ENCODE measurements around the gene ALG12. TPM values are rescaled to one million over a fixed set of nuclear protein-coding genes. Genes with fewer than 3 reads are reported as not detected.

Gene ALG12
- total and polyA plus RNA-seq, 2 of the 13 experiments (the other 11 are each of a cell fraction or from before 2014, with no cell fraction given) = 7.8 to 15.8 TPM

DNA sequence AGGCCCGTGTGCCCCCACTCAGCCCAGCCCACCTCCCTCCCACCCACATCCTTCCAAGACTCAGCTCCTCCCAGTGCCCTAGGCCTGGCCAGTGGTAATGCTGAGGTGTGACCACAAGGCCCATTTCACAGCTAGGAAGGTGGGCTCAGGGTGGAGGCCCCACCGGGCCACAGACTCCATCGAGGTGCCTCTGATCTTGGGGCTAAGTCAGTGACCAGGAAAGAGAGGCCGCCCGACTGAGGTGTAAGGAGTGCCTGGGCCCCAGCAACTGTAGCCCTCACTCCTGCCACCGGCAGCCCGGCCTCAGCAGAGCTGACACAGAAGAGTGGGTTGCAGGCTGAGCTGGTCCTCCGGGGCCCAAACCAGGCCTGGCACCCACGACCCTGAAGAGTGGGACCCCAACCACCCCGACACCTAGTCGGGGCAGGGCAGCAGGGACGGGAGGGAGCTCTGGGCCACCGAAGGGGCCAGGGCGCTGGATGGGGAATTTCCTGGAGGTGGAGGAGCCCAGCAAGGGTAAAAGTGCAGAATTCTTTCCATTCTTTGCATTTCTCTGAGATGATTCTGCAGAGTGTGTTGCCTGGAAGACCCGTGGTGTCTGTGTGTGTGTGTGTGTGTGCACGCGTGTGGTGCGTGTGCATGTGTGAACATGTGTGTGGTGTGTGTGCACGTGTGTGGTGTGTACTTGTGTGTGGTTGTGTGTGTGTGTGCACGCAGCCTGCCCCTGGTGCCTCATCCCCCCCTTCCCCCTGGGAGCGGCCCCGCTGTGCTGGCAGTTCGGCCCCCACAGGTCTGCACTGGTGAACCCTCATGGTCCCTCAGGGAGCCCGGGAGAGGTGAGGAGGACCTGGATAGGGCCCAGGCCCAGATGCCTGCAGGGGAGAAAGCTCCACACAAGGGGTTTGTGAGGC lies 34.0 kb upstream of the ALG12 start (continued):
- TF ChIP-seq HDAC2 (CRISPR knock-in tag; IDR thresholded peaks at IDR 0.05) (peak; percentile 29; the same call in 1 of the 2 replicates), SALL2 (CRISPR knock-in tag; IDR thresholded peaks at IDR 0.05) (no peak), ZNF777 (CRISPR knock-in tag; IDR thresholded peaks at IDR 0.05) (no peak), ZNF550 (CRISPR knock-in tag; IDR thresholded peaks at IDR 0.05; ENCODE audit: borderline replicate concordance) (peak; percentile 30; the same call in 1 of the 2 replicates), ZNF746 (CRISPR knock-in tag; IDR thresholded peaks at IDR 0.05) (no peak; the same call in 1 of the 2 replicates), ZNF24 (IDR thresholded peaks at IDR 0.05) (no peak), SNAI1 (CRISPR knock-in tag; IDR thresholded peaks at IDR 0.05; ENCODE audit: borderline replicate concordance) (no peak; the same call in 1 of the 2 replicates), ELF3 (CRISPR knock-in tag; IDR thresholded peaks at IDR 0.05) (peak; percentile 74), SMARCE1 (IDR thresholded peaks at IDR 0.05; ENCODE audit: borderline replicate concordance) (no peak), ZSCAN12 (CRISPR knock-in tag; IDR thresholded peaks at IDR 0.05) (no peak; the same call in 1 of the 2 replicates), ATF7-NPFF (CRISPR knock-in tag; IDR thresholded peaks at IDR 0.05; ENCODE audit: low read depth) (no peak; the same call in 1 of the 2 replicates), ADNP (CRISPR knock-in tag; IDR thresholded peaks at IDR 0.05) (no peak), U2AF2 (IDR thresholded peaks at IDR 0.05; ENCODE audit: low read depth, low read length) (no peak), KDM3A (CRISPR knock-in tag; IDR thresholded peaks at IDR 0.05; ENCODE audit: low read depth) (no peak), ZNF83 (CRISPR knock-in tag; IDR thresholded peaks at IDR 0.05; ENCODE audit: borderline replicate concordance) (no peak), ATF1 (CRISPR knock-in tag; IDR thresholded peaks at IDR 0.05) (no peak), DMAP1 (CRISPR knock-in tag; IDR thresholded peaks at IDR 0.05) (peak; percentile 57)
- TF ChIP-seq, protein P1, sequence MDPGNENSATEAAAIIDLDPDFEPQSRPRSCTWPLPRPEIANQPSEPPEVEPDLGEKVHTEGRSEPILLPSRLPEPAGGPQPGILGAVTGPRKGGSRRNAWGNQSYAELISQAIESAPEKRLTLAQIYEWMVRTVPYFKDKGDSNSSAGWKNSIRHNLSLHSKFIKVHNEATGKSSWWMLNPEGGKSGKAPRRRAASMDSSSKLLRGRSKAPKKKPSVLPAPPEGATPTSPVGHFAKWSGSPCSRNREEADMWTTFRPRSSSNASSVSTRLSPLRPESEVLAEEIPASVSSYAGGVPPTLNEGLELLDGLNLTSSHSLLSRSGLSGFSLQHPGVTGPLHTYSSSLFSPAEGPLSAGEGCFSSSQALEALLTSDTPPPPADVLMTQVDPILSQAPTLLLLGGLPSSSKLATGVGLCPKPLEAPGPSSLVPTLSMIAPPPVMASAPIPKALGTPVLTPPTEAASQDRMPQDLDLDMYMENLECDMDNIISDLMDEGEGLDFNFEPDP (CRISPR knock-in tag; conservative IDR thresholded peaks at IDR 0.05) = no peak
- TF ChIP-seq, protein P2, sequence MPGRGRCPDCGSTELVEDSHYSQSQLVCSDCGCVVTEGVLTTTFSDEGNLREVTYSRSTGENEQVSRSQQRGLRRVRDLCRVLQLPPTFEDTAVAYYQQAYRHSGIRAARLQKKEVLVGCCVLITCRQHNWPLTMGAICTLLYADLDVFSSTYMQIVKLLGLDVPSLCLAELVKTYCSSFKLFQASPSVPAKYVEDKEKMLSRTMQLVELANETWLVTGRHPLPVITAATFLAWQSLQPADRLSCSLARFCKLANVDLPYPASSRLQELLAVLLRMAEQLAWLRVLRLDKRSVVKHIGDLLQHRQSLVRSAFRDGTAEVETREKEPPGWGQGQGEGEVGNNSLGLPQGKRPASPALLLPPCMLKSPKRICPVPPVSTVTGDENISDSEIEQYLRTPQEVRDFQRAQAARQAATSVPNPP (CRISPR knock-in tag; IDR thresholded peaks at IDR 0.05) = no peak
- TF ChIP-seq, protein P3, sequence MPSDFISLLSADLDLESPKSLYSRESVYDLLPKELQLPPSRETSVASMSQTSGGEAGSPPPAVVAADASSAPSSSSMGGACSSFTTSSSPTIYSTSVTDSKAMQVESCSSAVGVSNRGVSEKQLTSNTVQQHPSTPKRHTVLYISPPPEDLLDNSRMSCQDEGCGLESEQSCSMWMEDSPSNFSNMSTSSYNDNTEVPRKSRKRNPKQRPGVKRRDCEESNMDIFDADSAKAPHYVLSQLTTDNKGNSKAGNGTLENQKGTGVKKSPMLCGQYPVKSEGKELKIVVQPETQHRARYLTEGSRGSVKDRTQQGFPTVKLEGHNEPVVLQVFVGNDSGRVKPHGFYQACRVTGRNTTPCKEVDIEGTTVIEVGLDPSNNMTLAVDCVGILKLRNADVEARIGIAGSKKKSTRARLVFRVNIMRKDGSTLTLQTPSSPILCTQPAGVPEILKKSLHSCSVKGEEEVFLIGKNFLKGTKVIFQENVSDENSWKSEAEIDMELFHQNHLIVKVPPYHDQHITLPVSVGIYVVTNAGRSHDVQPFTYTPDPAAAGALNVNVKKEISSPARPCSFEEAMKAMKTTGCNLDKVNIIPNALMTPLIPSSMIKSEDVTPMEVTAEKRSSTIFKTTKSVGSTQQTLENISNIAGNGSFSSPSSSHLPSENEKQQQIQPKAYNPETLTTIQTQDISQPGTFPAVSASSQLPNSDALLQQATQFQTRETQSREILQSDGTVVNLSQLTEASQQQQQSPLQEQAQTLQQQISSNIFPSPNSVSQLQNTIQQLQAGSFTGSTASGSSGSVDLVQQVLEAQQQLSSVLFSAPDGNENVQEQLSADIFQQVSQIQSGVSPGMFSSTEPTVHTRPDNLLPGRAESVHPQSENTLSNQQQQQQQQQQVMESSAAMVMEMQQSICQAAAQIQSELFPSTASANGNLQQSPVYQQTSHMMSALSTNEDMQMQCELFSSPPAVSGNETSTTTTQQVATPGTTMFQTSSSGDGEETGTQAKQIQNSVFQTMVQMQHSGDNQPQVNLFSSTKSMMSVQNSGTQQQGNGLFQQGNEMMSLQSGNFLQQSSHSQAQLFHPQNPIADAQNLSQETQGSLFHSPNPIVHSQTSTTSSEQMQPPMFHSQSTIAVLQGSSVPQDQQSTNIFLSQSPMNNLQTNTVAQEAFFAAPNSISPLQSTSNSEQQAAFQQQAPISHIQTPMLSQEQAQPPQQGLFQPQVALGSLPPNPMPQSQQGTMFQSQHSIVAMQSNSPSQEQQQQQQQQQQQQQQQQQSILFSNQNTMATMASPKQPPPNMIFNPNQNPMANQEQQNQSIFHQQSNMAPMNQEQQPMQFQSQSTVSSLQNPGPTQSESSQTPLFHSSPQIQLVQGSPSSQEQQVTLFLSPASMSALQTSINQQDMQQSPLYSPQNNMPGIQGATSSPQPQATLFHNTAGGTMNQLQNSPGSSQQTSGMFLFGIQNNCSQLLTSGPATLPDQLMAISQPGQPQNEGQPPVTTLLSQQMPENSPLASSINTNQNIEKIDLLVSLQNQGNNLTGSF (CRISPR knock-in tag; IDR thresholded peaks at IDR 0.05) = no peak
- TF ChIP-seq, protein P4, sequence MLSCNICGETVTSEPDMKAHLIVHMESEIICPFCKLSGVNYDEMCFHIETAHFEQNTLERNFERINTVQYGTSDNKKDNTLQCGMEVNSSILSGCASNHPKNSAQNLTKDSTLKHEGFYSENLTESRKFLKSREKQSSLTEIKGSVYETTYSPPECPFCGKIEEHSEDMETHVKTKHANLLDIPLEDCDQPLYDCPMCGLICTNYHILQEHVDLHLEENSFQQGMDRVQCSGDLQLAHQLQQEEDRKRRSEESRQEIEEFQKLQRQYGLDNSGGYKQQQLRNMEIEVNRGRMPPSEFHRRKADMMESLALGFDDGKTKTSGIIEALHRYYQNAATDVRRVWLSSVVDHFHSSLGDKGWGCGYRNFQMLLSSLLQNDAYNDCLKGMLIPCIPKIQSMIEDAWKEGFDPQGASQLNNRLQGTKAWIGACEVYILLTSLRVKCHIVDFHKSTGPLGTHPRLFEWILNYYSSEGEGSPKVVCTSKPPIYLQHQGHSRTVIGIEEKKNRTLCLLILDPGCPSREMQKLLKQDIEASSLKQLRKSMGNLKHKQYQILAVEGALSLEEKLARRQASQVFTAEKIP (CRISPR knock-in tag; IDR thresholded peaks at IDR 0.05; ENCODE audit: borderline replicate concordance) = no peak
